Epidermal melanocyte (primary cell): ENCODE measurements around the gene IL11RA.

Experiments used
- DNase-seq: peaks from one replicate; pipeline ENCODE4 v3.0.0; 2011; ENCODE audit warnings: low spot score; ENCODE audit not compliant: insufficient read length

Gene IL11RA

GRCh38 chr9:34653151-34654072 lies 1.4 kb downstream of the IL11RA start:
- no peak for DNase-seq

GRCh38 chr9:34654323-34655051 lies 2.5 kb downstream of the IL11RA start:
- DNase-seq: no peak

- no peak for DNase-seq
Measured at GRCh38 chr9:34655394-34655793, 3.4 kb downstream of the IL11RA start.

GRCh38 chr9:34656992-34657391 lies 5.0 kb downstream of the IL11RA start:
- no peak for DNase-seq

GRCh38 chr9:34658461-34658860 lies 6.5 kb downstream of the IL11RA start:
- no peak for DNase-seq

GRCh38 chr9:34659592-34660253 lies 7.7 kb downstream of the IL11RA start:
- DNase-seq: no peak

- no peak for DNase-seq
Measured at GRCh38 chr9:34662526-34663302, 10.7 kb downstream of the IL11RA start, which contains the start of gene CCL27. CCL27 (minus strand) TSS chr9:34662657; CDS start chr9:34662633, 24 bp downstream.

- no peak for DNase-seq
Measured at GRCh38 chr9:34663303-34663605, 11.3 kb downstream of the IL11RA start.

GRCh38 chr9:34664281-34665066 lies 12.5 kb downstream of the IL11RA start:
- peak; percentile 73 for DNase-seq

GRCh38 chr9:34665067-34665380 lies 13.0 kb downstream of the IL11RA start:
- DNase-seq: no peak

- DNase-seq: peak; percentile 96
Measured at GRCh38 chr9:34665381-34666250, 13.6 kb downstream of the IL11RA start.

- no peak for DNase-seq
Measured at GRCh38 chr9:34669809-34670562, 18.0 kb downstream of the IL11RA start.

- DNase-seq: no peak
Measured at GRCh38 chr9:34671307-34671706, 19.3 kb downstream of the IL11RA start.

GRCh38 chr9:34674440-34674839 lies 22.5 kb downstream of the IL11RA start:
- no peak for DNase-seq

GRCh38 chr9:34675048-34675714 lies 23.2 kb downstream of the IL11RA start:
- DNase-seq: peak; percentile 62

GRCh38 chr9:34675869-34676268 lies 23.9 kb downstream of the IL11RA start:
- no peak for DNase-seq

- DNase-seq: no peak
Measured at GRCh38 chr9:34684145-34684544, 32.2 kb downstream of the IL11RA start.

GRCh38 chr9:34684816-34685215 lies 32.8 kb downstream of the IL11RA start:
- DNase-seq: no peak
